Measurements from ENCODE around the gene KRTAP19-3. TPM values are rescaled to one million over a fixed set of nuclear protein-coding genes. Genes with fewer than 3 reads are reported as not detected.

The KRTAP19-3 gene
- total and polyA plus RNA-seq, 2 of the 8 experiments (the other 6 are each of a cell fraction or from before 2014, with no cell fraction given) = not detected

DNA sequence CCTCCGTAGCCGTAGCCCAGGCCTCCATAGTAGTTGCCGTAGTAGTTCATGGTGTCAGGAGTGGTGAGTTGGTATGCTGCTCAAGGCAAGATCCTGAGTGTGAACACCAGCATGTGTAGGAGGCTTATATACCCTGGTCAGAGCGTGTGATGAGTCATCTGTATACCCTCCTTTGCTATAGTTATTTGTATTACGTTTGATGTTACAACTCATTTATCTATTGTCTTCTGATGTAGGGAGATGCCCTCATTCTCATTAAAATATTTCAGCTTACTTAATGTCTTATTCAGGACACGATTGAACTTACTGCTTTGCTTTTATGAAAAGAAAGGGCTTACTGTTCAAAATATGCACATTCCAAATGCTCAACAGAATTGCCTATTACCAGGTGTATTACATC lies 10.2 kb upstream of the KRTAP19-3 start, which contains the start of gene KRTAP19-5:
TSS of gene KRTAP19-5 (minus strand) at position 101 of the 400 bp plus-strand sequence. CDS start at position 50, 51 bp downstream.
- H3K23me2 ChIP-seq (ENCODE audit: low read depth, low read length) = no peaks in the 10 kb centered on the region
- H2BK15ac ChIP-seq (ENCODE audit: low read length) = no peak within 1 kb of the TSS
- H4K5ac ChIP-seq (ENCODE audit: insufficient read length, low read depth, low read length) = no peak within 1 kb of the TSS
- H3K9me3 ChIP-seq (ENCODE audit: insufficient read depth in 2 of 2, low read depth in 1 of 2, low read length in 1 of 2) = no peaks in the 10 kb centered on the region
- H3K4ac ChIP-seq (replicated peaks; ENCODE audit: insufficient read length, low read depth, low read length) = no peak within 1 kb of the TSS
- H3K4me2 ChIP-seq (ENCODE audit: insufficient read depth in 1 of 2, low read depth in 2 of 2, low read length in 2 of 2) = no peak within 1 kb of the TSS
- no peak within 1 kb of the TSS for H3K27ac ChIP-seq (ENCODE audit: low read depth, low read length)
- FAIRE-seq (no peak), DNase-seq (ENCODE audit: low read depth in 1 of 2, low spot score in 2 of 2) (no peak)
- no peak within 1 kb of the TSS for H2AFZ ChIP-seq (ENCODE audit: low read length)
- ChIA-PET CTCF (ENCODE audit: partially characterized antibody) (no interaction called here), POLR2A (ENCODE audit: partially characterized antibody) (no interaction called here)
- no peak within 1 kb of the TSS for H3K9ac ChIP-seq (replicated peaks in 1 of 4; ENCODE audit: extremely low read depth in 1 of 4, low read depth in 3 of 4, low read length in 3 of 4)
- no peak within 1 kb of the TSS for H3K4me3 ChIP-seq (ENCODE audit: extremely low read depth in 1 of 4, insufficient read depth in 2 of 4, low read depth in 3 of 4, low read length in 4 of 4)
- H3K36me3 ChIP-seq (ENCODE audit: control insufficient read depth in 2 of 4, insufficient read depth in 4 of 4, low read length in 3 of 4) = no peaks in the 10 kb centered on the region
- H2BK5ac ChIP-seq (ENCODE audit: low read depth, low read length) = no peak within 1 kb of the TSS
- H2BK12ac ChIP-seq (ENCODE audit: low read depth, low read length) = no peak within 1 kb of the TSS
- no peak within 1 kb of the TSS for H3K23ac ChIP-seq (ENCODE audit: insufficient read length)
- no peaks in the 10 kb centered on the region for H3K79me1 ChIP-seq (ENCODE audit: low read depth, low read length)
- 90% methylated on average over 6 of the region's 6 CpGs; no CpG with 5 or more reads in 1 of the 2 experiments for WGBS, 2 experiments (ENCODE audit: extremely low coverage in 1 of 2, insufficient coverage in 1 of 2, insufficient read length in 1 of 2, insufficient replicate concordance in 2 of 2, low coverage in 1 of 2, low lambda C conversion rate in 2 of 2, missing lambda C conversion rate in 1 of 2)
- no peak within 1 kb of the TSS for H3K18ac ChIP-seq (ENCODE audit: extremely low read depth, low read length)
- H4K8ac ChIP-seq (ENCODE audit: extremely low read depth, insufficient read depth, low read length) = no peak within 1 kb of the TSS
- H3K56ac ChIP-seq (replicated peaks; ENCODE audit: insufficient read length, low read depth, low read length) = no peak within 1 kb of the TSS
- no peak within 1 kb of the TSS for H4K91ac ChIP-seq (replicated peaks; ENCODE audit: insufficient read length, low read length)
- H3K14ac ChIP-seq (ENCODE audit: insufficient read length) = no peak within 1 kb of the TSS
- no peaks in the 10 kb centered on the region for H3K4me1 ChIP-seq (replicated peaks in 1 of 4; ENCODE audit: control insufficient read depth in 3 of 4, insufficient read depth in 4 of 4, low read length in 3 of 4)
- H2AK5ac ChIP-seq (ENCODE audit: low read depth, low read length) = no peak within 1 kb of the TSS
- no peaks in the 10 kb centered on the region for H4K20me1 ChIP-seq (replicated peaks in 1 of 2; ENCODE audit: control insufficient read depth in 1 of 2, insufficient read depth in 2 of 2, low read length in 2 of 2)
- no peak within 1 kb of the TSS for H2BK20ac ChIP-seq (ENCODE audit: low read length)
- H3K79me2 ChIP-seq (ENCODE audit: control insufficient read depth in 1 of 2, insufficient read depth in 2 of 2, low read length in 2 of 2) = no peaks in the 10 kb centered on the region
- H2BK120ac ChIP-seq (replicated peaks; ENCODE audit: low read depth, low read length) = no peak within 1 kb of the TSS
- H3K27me3 ChIP-seq (replicated peaks in 1 of 4; ENCODE audit: control insufficient read depth in 3 of 4, extremely low read depth in 1 of 4, insufficient read depth in 3 of 4, low read length in 3 of 4) = no peaks in the 10 kb centered on the region
- TF ChIP-seq TEAD4 (IDR thresholded peaks at IDR 0.05; ENCODE audit: low read depth, low read length) (no peak), SRF (IDR thresholded peaks at IDR 0.05; ENCODE audit: low read depth, low read length) (no peak), SIN3A (conservative IDR thresholded peaks at IDR 0.05 in 1 of 2, IDR thresholded peaks at IDR 0.05 in 1 of 2; ENCODE audit: low read depth in 1 of 2, low read length in 2 of 2) (no peak), RAD21 (IDR thresholded peaks at IDR 0.05 in 1 of 2, conservative IDR thresholded peaks at IDR 0.05 in 1 of 2; ENCODE audit: low read depth in 2 of 2, low read length in 2 of 2) (no peak), BACH1 (IDR thresholded peaks at IDR 0.05; ENCODE audit: low read length) (no peak)
- TF ChIP-seq, protein P1, sequence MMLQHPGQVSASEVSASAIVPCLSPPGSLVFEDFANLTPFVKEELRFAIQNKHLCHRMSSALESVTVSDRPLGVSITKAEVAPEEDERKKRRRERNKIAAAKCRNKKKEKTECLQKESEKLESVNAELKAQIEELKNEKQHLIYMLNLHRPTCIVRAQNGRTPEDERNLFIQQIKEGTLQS (IDR thresholded peaks at IDR 0.05; ENCODE audit: insufficient read depth, low read depth, low read length) = no peak

Data from H1 (cell line).